Psoas muscle (tissue), 8 donors: ENCODE data around the gene STK39. TPM values are rescaled to one million over a fixed set of nuclear protein-coding genes. Genes with fewer than 3 reads are reported as not detected.
A peak's percentile ranks its signal among the peaks of the same experiment; 100 is the strongest.
"Not testable (repeated sequence)": the region's sequence is repeated elsewhere in the genome, so short reads cannot be mapped to it uniquely, and the experiment has no call there.

ENCODE experiments used
- ATAC-seq, 4 donors: fragments of 200-7000 bp; cut with Tn5 transposase; one replicate each; pipeline ENCODE4 v1.9.1; 2020; ENCODE audit warnings: moderate library complexity in 3 of 4, mild to moderate bottlenecking in 2 of 4
- DNase-seq, 2 donors: peaks; one replicate each; pipeline ENCODE4 v3.0.0-alpha.2; 2020
- H3K27ac ChIP-seq: fragments of 200-600 bp; one replicate; pipeline ENCODE4 v1.8.0; 2022
- H3K27me3 ChIP-seq, 3 donors: fragments of 200-600 bp in 1 of 3; one replicate each; pipeline versions ENCODE4 v1.6.1 to v1.8.0; 2013 to 2022; ENCODE audit warnings: low read length in 2 of 3, mild to moderate bottlenecking in 2 of 3, moderate library complexity in 1 of 3; ENCODE audit not compliant: insufficient read depth in 3 of 3
- H3K36me3 ChIP-seq, 2 donors: fragments of 200-600 bp in 1 of 2; one replicate each; pipeline versions ENCODE4 v1.6.1 to v1.8.0; 2013 to 2022; ENCODE audit warnings: low read depth in 1 of 2, mild to moderate bottlenecking in 1 of 2, moderate library complexity in 1 of 2; ENCODE audit not compliant: insufficient read depth in 1 of 2
- H3K4me1 ChIP-seq: fragments of 200-600 bp; one replicate; pipeline ENCODE4 v1.8.0; 2022
- H3K4me3 ChIP-seq: fragments of 200-600 bp; one replicate; pipeline ENCODE4 v1.8.0; 2022; ENCODE audit warnings: mild to moderate bottlenecking
- H3K9me3 ChIP-seq: fragments of 200-600 bp; one replicate; pipeline ENCODE4 v1.8.0; 2022
- WGBS, 3 donors: extraction: QIAGEN DNeasy Blood & Tissue Kit; methylation state at CpG; one replicate each; pipeline versions ENCODE4 v1.1.6 to v1.1.7; 2013; 5-methylcytosine and 5-hydroxymethylcytosine counted together
- intact Hi-C, 2 donors: fragments of 100-400 bp; cut with DNase I; formaldehyde crosslinking; loops; one replicate each; pipeline versions ENCODE4 v1.11.0 to v1.14.2; 2022
- polyA plus RNA-seq, 3 donors: library from polyadenylated mRNA; stranded (reverse); fragments of 200-250 nt; gene quantifications; one replicate each; pipeline ENCODE4 v1.2.3, GENCODE V29; 2013
- total RNA-seq, 4 donors: library from RNA; stranded (reverse); fragmentation: NEBNext Ultra II Directional in 2 of 4; extraction: Animal tissue kit (Norgen Biotek cat#: 25700) in 2 of 4; gene quantifications; one replicate each; pipeline versions ENCODE4 v1.2.1 to v1.2.4, GENCODE V29; 2021 to 2023
- TF ChIP-seq, protein P1 (sequence below): fragments of 200-600 bp; IDR thresholded peaks from one replicate; pipeline ENCODE4 v1.8.0; 2022; ENCODE audit warnings: antibody characterized with exemption
- donor health status: healthy with polysubstance abuse.
- donor health status: DM: no; HTN: no; CAD: no; lungs with moderate emphysema.
- donor health status: Bipolar disorder and iron deficiency.
- donor health status: healthy.
- donor health status: DM: yes; HTN: yes; CAD: no.
- donor health status: DM: no; HTN: no; CAD: no.
- donor health status: DM: no; HTN: no; CAD: no.
- donor health status: DM: yes; HTN: yes; CAD: no.

Gene STK39
- total and polyA plus RNA-seq, 7 donors = 2.3 to 10.0 (median 4.9) TPM

DNA sequence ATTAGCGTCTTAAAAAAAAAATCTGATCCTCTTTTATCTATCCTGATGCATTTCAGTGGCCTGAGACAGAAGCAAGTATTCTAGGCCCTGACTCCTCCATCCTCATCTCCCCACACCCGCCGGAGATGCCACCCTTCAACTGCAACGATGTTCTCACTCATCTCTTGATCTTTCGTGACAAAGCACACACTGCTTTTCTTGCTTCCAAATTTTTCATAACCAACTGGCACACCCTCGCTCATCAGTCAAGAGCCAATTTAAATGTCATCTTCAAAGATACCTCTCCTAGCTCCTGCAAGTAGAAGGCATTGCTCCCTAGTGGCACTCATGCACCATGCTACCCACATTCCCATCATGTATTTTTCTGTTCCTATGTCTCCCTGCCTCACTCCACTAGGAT lies 115.0 kb downstream of the STK39 start:
- Histone ChIP-seq H3K4me3 (no peak overlapping the region), H3K27ac (no peak overlapping the region), H3K4me1 (no peaks in the 10 kb centered on the region), H3K36me3 (no peaks in the 10 kb centered on the region), H3K27me3 (no peaks in the 10 kb centered on the region), H3K9me3 (no peaks in the 10 kb centered on the region)
- 80 to 99% (median 97%) methylated on average over 6 of the region's 6 CpGs for WGBS, 3 donors
- ATAC-seq = no peak
- TF ChIP-seq, protein P1, sequence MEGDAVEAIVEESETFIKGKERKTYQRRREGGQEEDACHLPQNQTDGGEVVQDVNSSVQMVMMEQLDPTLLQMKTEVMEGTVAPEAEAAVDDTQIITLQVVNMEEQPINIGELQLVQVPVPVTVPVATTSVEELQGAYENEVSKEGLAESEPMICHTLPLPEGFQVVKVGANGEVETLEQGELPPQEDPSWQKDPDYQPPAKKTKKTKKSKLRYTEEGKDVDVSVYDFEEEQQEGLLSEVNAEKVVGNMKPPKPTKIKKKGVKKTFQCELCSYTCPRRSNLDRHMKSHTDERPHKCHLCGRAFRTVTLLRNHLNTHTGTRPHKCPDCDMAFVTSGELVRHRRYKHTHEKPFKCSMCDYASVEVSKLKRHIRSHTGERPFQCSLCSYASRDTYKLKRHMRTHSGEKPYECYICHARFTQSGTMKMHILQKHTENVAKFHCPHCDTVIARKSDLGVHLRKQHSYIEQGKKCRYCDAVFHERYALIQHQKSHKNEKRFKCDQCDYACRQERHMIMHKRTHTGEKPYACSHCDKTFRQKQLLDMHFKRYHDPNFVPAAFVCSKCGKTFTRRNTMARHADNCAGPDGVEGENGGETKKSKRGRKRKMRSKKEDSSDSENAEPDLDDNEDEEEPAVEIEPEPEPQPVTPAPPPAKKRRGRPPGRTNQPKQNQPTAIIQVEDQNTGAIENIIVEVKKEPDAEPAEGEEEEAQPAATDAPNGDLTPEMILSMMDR = no peak
- intact Hi-C loops = no loop called here
- no peak for DNase-seq

DNA sequence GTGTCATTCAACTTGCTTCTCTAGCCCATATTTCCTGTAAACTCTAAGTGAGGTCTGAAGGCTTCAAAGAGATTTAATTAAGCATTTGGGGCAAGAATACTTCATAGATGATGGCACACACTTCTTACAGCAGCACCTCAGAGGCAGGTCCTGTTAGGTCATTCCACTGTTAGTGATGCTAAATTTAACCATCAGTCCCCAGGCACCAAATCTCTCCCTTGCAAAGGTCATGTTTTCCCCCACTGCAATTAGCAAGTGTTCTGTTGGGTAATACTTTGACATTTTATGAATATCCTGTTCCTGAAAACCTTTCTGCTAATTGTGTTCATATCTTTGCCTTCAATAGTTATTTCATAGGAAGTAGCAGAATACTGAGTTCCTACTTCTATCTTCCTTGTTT lies 117.0 kb downstream of the STK39 start:
- DNase-seq = no peak

DNA sequence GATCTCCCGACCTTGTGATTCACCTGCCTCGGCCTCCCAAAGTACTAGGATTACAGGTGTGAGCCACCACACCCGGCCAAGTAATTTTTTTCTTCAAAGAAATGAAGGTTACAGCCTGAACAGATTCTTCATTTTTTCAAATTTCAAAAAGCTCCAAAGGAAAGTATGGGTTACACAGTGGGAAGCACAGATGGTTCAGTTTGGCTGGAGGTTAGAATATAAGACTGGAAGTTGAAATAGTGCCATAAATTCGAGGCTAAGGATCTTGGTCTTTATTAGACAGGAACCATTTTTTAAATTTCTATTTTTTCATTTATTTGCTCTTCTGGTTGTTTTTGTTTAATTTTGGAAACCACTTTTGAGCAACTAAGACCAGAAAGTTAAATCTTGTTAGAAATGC lies 120.0 kb downstream of the STK39 start:
- H3K27ac ChIP-seq = no peak overlapping the region
- TF ChIP-seq, protein P1 = no peak
- no peak for ATAC-seq
- H3K9me3 ChIP-seq = no peaks in the 10 kb centered on the region
- intact Hi-C loops = no loop called here
- no peak for DNase-seq
- no peaks in the 10 kb centered on the region for H3K36me3 ChIP-seq
- H3K27me3 ChIP-seq = no peaks in the 10 kb centered on the region
- no peak overlapping the region for H3K4me3 ChIP-seq
- no peaks in the 10 kb centered on the region for H3K4me1 ChIP-seq
- WGBS, 3 donors = 85 to 87% (median 85%) methylated on average over 4 of the region's 4 CpGs

More for the DNA sequence above, 117.0 kb downstream of the STK39 start:
- no peak overlapping the region for H3K4me3 ChIP-seq
- ATAC-seq = peak in 1 of 4 donors; percentile 58
- TF ChIP-seq, protein P1 = no peak
- H3K4me1 ChIP-seq = no peaks in the 10 kb centered on the region
- no peaks in the 10 kb centered on the region for H3K27me3 ChIP-seq
- H3K9me3 ChIP-seq = no peaks in the 10 kb centered on the region
- intact Hi-C loops = no loop called here
- H3K36me3 ChIP-seq = no peaks in the 10 kb centered on the region
- H3K27ac ChIP-seq = no peak overlapping the region

DNA sequence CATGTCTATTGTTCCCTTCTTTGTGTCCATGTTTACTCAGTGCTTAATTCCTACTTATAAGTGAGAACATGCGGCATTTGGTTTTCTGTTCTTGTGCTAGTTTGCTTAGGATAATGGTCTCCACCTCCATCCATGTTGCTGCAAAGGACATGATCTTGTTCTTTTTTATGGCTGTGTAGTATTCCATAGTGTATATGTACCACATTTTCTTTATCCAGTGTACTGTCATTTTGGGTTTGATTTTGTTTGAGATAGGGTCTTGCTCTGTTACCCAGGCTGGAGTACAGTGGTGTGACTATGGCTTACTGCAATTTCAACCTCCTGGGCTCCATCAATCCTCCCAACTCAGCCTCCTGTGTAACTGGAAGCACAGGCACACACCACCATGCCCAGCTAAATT lies 125.2 kb downstream of the STK39 start:
- DNase-seq, ATAC-seq, intact Hi-C loops, H3K4me3 ChIP-seq, H3K4me1 ChIP-seq, H3K27me3 ChIP-seq, H3K9me3 ChIP-seq, H3K36me3 ChIP-seq, H3K27ac ChIP-seq: not testable (repeated sequence)
- WGBS, 3 donors = 91 to 98% (median 96%) methylated on average over 1 of the region's 1 CpG

DNA sequence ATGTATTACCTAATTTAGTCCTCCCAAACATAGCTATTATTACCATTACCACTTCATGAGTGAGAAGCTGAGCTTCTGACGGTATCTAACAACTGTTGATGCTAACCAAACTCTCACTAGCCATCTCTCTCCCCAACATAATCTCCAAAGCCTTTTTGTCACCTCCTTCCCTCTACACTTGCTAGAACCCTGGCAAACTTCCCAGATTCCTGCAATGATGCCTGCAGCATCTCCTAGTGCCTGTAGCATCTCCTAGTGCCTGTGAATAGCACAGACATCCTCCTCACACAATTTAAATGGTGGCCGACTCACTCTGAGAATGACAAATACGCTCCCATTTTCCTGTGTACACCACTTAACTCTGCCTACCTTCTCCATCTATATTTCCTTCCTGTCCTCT lies 126.7 kb downstream of the STK39 start:
- no peaks in the 10 kb centered on the region for H3K36me3 ChIP-seq
- H3K4me1 ChIP-seq = no peaks in the 10 kb centered on the region
- H3K4me3 ChIP-seq = no peak overlapping the region
- DNase-seq (no peak), ATAC-seq (no peak)
- intact Hi-C loops = no loop called here
- no peaks in the 10 kb centered on the region for H3K27me3 ChIP-seq
- TF ChIP-seq, protein P1 = no peak
- 88 to 94% (median 92%) methylated on average over 3 of the region's 3 CpGs for WGBS, 3 donors
- no peaks in the 10 kb centered on the region for H3K9me3 ChIP-seq
- no peak overlapping the region for H3K27ac ChIP-seq
